Liver (tissue), 9 donors: ENCODE data around the gene RTN4. TPM values are rescaled to one million over a fixed set of nuclear protein-coding genes. Genes with fewer than 3 reads are reported as not detected.

Experiments used
- DNase-seq: peaks from one replicate; pipeline ENCODE4 v3.0.0-alpha.2; 2017; ENCODE audit warnings: low spot score
- H3K27ac ChIP-seq, 2 donors: one replicate each; pipeline ENCODE4 v1.7.0; 2013; ENCODE audit warnings: inconsistent platforms in 2 of 2, low read length in 2 of 2, control low read depth in 1 of 2, low read depth in 1 of 2, mild to moderate bottlenecking in 1 of 2
- H3K27me3 ChIP-seq, 4 donors: one replicate each; pipeline versions ENCODE4 v1.6.1 to v1.7.0; 2013; ENCODE audit warnings: low read length in 3 of 4, inconsistent platforms in 1 of 4, mild to moderate bottlenecking in 1 of 4, moderate library complexity in 1 of 4; ENCODE audit not compliant: control insufficient read depth in 4 of 4, insufficient read depth in 4 of 4
- H3K36me3 ChIP-seq, 4 donors: one replicate each; pipeline versions ENCODE4 v1.6.1 to v1.7.0; 2013; ENCODE audit warnings: low read length in 3 of 4, mild to moderate bottlenecking in 3 of 4, low read depth in 1 of 4, moderate library complexity in 1 of 4; ENCODE audit not compliant: control insufficient read depth in 4 of 4, insufficient read depth in 3 of 4
- H3K4me1 ChIP-seq, 4 donors: one replicate each; pipeline versions ENCODE4 v1.6.1 to v1.7.0; 2013; ENCODE audit warnings: low read length in 3 of 4, mild to moderate bottlenecking in 3 of 4, moderate library complexity in 1 of 4; ENCODE audit not compliant: control insufficient read depth in 4 of 4, insufficient read depth in 4 of 4
- H3K4me3 ChIP-seq, 3 donors: one replicate each; pipeline versions ENCODE4 v1.6.1 to v1.7.0; 2013; ENCODE audit warnings: low read length in 3 of 3, control low read depth in 1 of 3, low read depth in 1 of 3, mild to moderate bottlenecking in 1 of 3
- H3K9ac ChIP-seq, 2 donors: one replicate each; pipeline ENCODE4 v1.7.0; 2013; ENCODE audit warnings: low read length in 2 of 2, mild to moderate bottlenecking in 2 of 2, moderate library complexity in 2 of 2, control low read depth in 1 of 2, low read depth in 1 of 2
- H3K9me3 ChIP-seq, 4 donors: one replicate each; pipeline versions ENCODE4 v1.6.1 to v1.7.0; 2013; ENCODE audit warnings: low read length in 3 of 4; ENCODE audit not compliant: control insufficient read depth in 4 of 4
- ATF3 ChIP-seq: IDR thresholded peaks from 2 replicates; pipeline ENCODE4 v1.6.1; 2016; ENCODE audit warnings: antibody characterized with exemption
- CTCF ChIP-seq: fragments of 150-350 bp; IDR thresholded peaks from 2 replicates; pipeline ENCODE4 v1.5.1; 2017; ENCODE audit warnings: improper control_type of control experiment, low read depth, low read length; ENCODE audit not compliant: missing input control
- EGR1 ChIP-seq, 2 donors: IDR thresholded peaks; 2 replicates each; pipeline ENCODE4 v1.6.1; 2016 to 2018; ENCODE audit warnings: antibody characterized with exemption in 2 of 2, low read depth in 2 of 2
- FOXA1 ChIP-seq: IDR thresholded peaks from 2 replicates; pipeline ENCODE4 v1.6.1; 2016; ENCODE audit warnings: antibody characterized with exemption
- FOXA2 ChIP-seq: IDR thresholded peaks from 2 replicates; pipeline ENCODE4 v1.6.1; 2016; ENCODE audit warnings: antibody characterized with exemption
- GABPA ChIP-seq, 2 donors: IDR thresholded peaks in 1 of 2; conservative IDR thresholded peaks in 1 of 2; 2 replicates each; pipeline ENCODE4 v1.6.1; 2016; ENCODE audit warnings: antibody characterized with exemption in 2 of 2, mild to moderate bottlenecking in 1 of 2, moderate library complexity in 1 of 2
- HNF4A ChIP-seq, 2 donors: conservative IDR thresholded peaks; 2 replicates each; pipeline ENCODE4 v1.6.1; 2016; ENCODE audit warnings: antibody characterized with exemption in 2 of 2, mild to moderate bottlenecking in 2 of 2
- HNF4G ChIP-seq: IDR thresholded peaks from 2 replicates; pipeline ENCODE4 v1.6.1; 2016; ENCODE audit warnings: antibody characterized with exemption
- JUND ChIP-seq, 2 donors: IDR thresholded peaks; 2 replicates each; pipeline ENCODE4 v1.6.1; 2016; ENCODE audit warnings: antibody characterized with exemption in 2 of 2
- MAX ChIP-seq: IDR thresholded peaks from 2 replicates; pipeline ENCODE4 v1.6.1; 2016; ENCODE audit warnings: antibody characterized with exemption
- NR2F2 ChIP-seq: IDR thresholded peaks from 2 replicates; pipeline ENCODE4 v1.6.1; 2016; ENCODE audit warnings: antibody characterized with exemption
- RAD21 ChIP-seq, 2 donors: IDR thresholded peaks; 2 replicates each; pipeline ENCODE4 v1.6.1; 2016; ENCODE audit warnings: antibody characterized with exemption in 2 of 2, mild to moderate bottlenecking in 2 of 2
- REST ChIP-seq: IDR thresholded peaks from 2 replicates; pipeline ENCODE4 v1.6.1; 2016; ENCODE audit warnings: antibody characterized with exemption, mild to moderate bottlenecking
- RXRA ChIP-seq, 2 donors: IDR thresholded peaks; 2 replicates each; pipeline ENCODE4 v1.6.1; 2017 to 2018; ENCODE audit warnings: antibody characterized with exemption in 2 of 2, mild to moderate bottlenecking in 1 of 2
- SP1 ChIP-seq: IDR thresholded peaks from 2 replicates; pipeline ENCODE4 v1.6.1; 2018; ENCODE audit warnings: antibody characterized with exemption, mild to moderate bottlenecking
- TAF1 ChIP-seq: conservative IDR thresholded peaks from 2 replicates; pipeline ENCODE4 v1.6.1; 2016; ENCODE audit warnings: antibody characterized with exemption, mild to moderate bottlenecking
- YY1 ChIP-seq: IDR thresholded peaks from 2 replicates; pipeline ENCODE4 v1.6.1; 2016; ENCODE audit warnings: antibody characterized with exemption, mild to moderate bottlenecking
- ZBTB33 ChIP-seq: IDR thresholded peaks from 2 replicates; pipeline ENCODE4 v1.6.1; 2016; ENCODE audit warnings: antibody characterized with exemption
- WGBS: extraction: QIAGEN DNeasy Blood & Tissue Kit; methylation state at CpG from one replicate; pipeline ENCODE4 v1.1.7; 2013; 5-methylcytosine and 5-hydroxymethylcytosine counted together
- polyA plus RNA-seq, 2 donors: library from polyadenylated mRNA; stranded (reverse) in 1 of 2; unstranded in 1 of 2; fragments of 200-250 nt in 1 of 2; fragments of >200 nt in 1 of 2; fragmentation: Nextera tagmentation in 1 of 2; extraction: Ambion mirVana in 1 of 2; gene quantifications; one replicate each; pipeline versions ENCODE4 v1.2.1 to v1.2.3, GENCODE V29; 2013 to 2015
- total RNA-seq, 2 donors: library from RNA; depleted of rRNA; stranded (reverse); fragments of >200 nt; gene quantifications; one replicate each; pipeline ENCODE4 v1.2.3, GENCODE V29; 2014
- donor health status: healthy.
- donor health status: healthy.
- donor health status: healthy.
- donor health status: healthy.
- donor health status: healthy.

Gene RTN4
- total and polyA plus RNA-seq, 4 donors = 73.5 to 348 (median 151) TPM

- Histone ChIP-seq H3K9me3 (no peaks in the 10 kb centered on the region), H3K4me1 (peaks cover 4 to 64% (median 26%) of the 10 kb centered on the region in 4 donors), H3K4me3 (no peak overlapping the region), H3K36me3 (peaks cover 0 to 3% (median 0%) of the 10 kb centered on the region in 4 donors), H3K27ac (no peak overlapping the region), H3K27me3 (no peaks in the 10 kb centered on the region), H3K9ac (no peak overlapping the region)
- WGBS = 69% methylated on average over 2 of the region's 2 CpGs
- TF ChIP-seq NR2F2 = no peak
- no peak for TF ChIP-seq FOXA2
- TF ChIP-seq RAD21 (IDR thresholded peaks at IDR 0.05) = no peak
- no peak for TF ChIP-seq GABPA (IDR thresholded peaks at IDR 0.05 in 1 of 2, conservative IDR thresholded peaks at IDR 0.05 in 1 of 2)
- TF ChIP-seq REST = no peak
- TF ChIP-seq FOXA1 = no peak
- no peak for TF ChIP-seq EGR1 (IDR thresholded peaks at IDR 0.05; ENCODE audit: low read depth in 2 of 2)
- no peak for TF ChIP-seq ZBTB33
- TF ChIP-seq SP1 = no peak
- no peak for TF ChIP-seq TAF1
- TF ChIP-seq ATF3 = no peak
- TF ChIP-seq YY1 = no peak
- no peak for TF ChIP-seq HNF4A (conservative IDR thresholded peaks at IDR 0.05)
- TF ChIP-seq CTCF = no peak
- no peak for DNase-seq
These were observed 48.5 kb downstream of the RTN4 start for GRCh38 chr2:55001716-55002115.

GRCh38 chr2:55000341-55000740 is 49.9 kb downstream of the RTN4 start:
- H3K27me3 ChIP-seq = no peaks in the 10 kb centered on the region
- peaks cover 3 to 51% (median 23%) of the 10 kb centered on the region in 4 donors for H3K4me1 ChIP-seq
- H3K36me3 ChIP-seq = no peaks in the 10 kb centered on the region
- no peak for TF ChIP-seq ZBTB33
- no peak for TF ChIP-seq JUND (IDR thresholded peaks at IDR 0.05)
- no peak for TF ChIP-seq ATF3
- no peak for TF ChIP-seq FOXA1
- TF ChIP-seq GABPA (IDR thresholded peaks at IDR 0.05 in 1 of 2, conservative IDR thresholded peaks at IDR 0.05 in 1 of 2) = no peak
- no peak for TF ChIP-seq HNF4G
- no peak for TF ChIP-seq MAX
- no peak for TF ChIP-seq RXRA (IDR thresholded peaks at IDR 0.05)
- TF ChIP-seq NR2F2 = no peak
- no peak for TF ChIP-seq EGR1 (IDR thresholded peaks at IDR 0.05; ENCODE audit: low read depth in 2 of 2)
- no peak for TF ChIP-seq YY1
- TF ChIP-seq SP1 = no peak
- no peak for TF ChIP-seq CTCF
- TF ChIP-seq TAF1 = no peak
- no peak for TF ChIP-seq RAD21 (IDR thresholded peaks at IDR 0.05)
- H3K27ac ChIP-seq = no peak overlapping the region
- no peak overlapping the region for H3K4me3 ChIP-seq
- DNase-seq = no peak
- H3K9ac ChIP-seq = no peak overlapping the region
- H3K9me3 ChIP-seq = no peaks in the 10 kb centered on the region
- 56% methylated on average over 4 of the region's 4 CpGs for WGBS
